Activated effector memory CD4-positive, alpha-beta T cell treated with Interleukin-2 at 50 U/mL for 16 hours (primary cell): Measurements from ENCODE around the gene PPY.
"Not testable (repeated sequence)": the region's sequence is repeated elsewhere in the genome, so short reads cannot be mapped to it uniquely, and the experiment has no call there.

Experiments
- DNase-seq: peaks from one replicate; pipeline ENCODE4 v3.0.0-alpha.2; 2020

PPY gene

DNA sequence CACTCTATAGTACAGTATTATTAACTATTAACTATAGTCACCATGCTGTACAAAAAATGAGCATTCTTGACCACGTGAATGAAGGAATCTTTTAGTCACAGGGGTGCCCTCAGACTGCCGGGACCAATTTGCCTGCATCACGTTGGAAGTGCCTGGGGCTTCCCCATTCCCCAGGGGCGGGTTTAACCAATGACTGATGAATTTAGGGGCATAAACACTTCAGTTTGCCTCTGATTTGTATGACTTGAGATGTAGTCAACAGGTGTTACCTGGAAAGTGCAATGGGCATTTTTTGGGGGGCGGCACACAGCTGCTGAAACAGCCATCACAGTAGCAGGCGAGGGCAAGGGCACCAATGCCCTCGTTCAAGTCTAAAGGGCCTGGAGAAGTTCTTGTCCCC lies 20.2 kb upstream of the PPY start:
- no peak for DNase-seq

DNA sequence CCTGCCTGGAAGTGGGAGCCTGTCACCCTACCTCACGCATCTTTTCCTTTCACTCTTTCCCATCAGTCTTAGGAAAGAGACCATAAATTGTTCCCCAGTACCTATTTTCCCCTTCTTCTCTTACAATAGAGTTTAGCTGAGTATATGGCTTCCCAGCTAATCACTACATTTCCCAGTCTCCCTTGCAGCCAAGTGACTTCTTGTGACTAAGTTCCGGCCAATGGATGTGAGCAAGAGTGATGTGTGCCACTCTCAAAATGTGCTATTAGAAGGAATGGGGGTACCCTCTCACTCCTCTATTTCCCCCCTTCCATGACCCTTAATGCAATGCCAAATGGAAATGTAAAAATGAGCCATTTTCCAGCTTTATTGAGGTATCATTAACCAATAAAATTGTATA lies 19.7 kb upstream of the PPY start:
- no peak for DNase-seq

DNA sequence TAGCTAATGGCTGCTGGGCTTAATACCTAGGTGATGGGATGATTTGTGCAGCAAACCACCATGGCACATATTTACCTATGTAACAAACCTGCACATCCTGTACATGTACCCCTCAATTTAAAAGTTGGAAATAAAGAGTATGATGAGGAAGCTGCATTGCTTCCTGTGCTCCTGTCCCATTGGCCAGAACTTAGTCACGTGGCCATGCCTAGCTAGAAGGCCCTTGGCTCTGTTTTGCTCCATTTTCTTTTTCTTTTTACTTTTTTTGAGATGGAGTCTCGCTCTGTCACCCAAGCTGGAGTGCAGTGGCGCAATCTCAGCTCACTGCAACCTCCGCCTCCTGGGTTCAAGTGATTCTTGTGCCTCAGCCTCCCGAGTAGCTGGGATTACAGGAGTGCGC lies 19.0 kb upstream of the PPY start:
- not testable (repeated sequence) for DNase-seq

DNA sequence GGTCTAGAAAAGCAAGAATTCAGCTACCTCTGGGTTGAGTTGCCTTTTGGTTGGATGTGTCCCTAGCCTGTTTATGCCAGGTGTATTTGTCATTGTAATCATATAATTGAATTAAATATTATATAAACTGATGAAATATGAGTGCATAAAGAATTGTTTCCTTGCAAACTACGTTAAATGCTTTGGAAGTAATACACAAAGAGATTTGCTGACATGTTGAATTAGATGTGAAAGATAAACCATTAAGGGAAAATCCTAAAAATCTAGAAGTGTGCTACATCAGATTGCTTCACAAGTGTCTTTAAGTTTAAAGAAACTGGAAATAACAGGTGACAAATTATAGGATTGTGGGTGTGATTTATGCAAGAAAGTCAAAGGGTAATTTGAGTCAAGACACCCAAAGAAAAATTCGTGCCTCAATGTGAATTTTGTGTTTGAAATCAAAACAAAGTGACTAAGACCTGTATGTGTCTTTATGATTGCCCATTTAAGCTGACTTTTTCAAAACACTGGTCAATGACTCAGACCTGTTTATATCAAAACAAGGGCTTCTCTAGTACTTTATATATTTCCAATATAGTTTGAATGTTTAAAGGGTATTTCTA lies 16.6 kb upstream of the PPY start:
- DNase-seq, result no peak

DNA sequence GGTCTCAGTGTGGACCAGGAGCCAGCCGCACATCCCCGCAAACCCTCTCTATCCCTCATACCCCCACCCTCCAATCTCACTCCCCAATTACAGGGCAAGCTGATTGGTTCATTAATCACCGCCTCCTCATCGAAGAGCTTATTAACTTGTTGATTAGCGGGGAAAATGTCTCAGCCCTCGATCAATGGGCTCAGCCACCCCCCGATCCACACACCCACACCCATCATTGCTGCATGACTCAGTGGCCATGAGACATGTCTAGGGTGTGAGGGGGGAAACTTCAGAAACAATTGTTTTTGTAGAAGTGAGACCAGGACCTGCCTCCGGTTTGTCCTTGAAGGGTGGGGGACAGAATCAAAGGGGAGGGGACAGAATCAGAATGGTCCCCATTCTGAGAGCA lies 13.9 kb upstream of the PPY start:
- DNase-seq, result no peak

DNA sequence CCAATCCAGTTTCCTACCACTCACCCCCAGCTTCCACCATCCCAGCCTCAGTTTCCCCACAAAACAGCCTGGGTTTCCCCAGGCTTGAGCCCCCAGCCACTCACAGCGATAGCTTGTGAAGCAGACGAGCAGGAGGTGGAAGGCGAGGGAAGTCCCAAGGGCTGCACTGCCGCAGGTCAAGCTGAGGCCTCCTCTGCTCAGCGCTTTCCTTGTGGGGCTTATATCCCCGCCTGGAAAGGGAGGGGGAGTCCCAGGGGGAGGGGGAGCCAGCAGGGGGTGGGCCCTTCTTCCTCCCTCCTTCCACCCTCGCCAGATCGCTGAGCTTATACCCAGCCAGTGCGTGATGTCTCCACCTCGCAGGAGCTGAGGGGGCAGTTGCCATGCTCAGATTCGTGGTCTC lies 11.5 kb upstream of the PPY start, which contains the start of gene PYY:
Gene PYY (minus strand): TSS at position 195 of the 400 bp plus-strand sequence. CDS start 457 bp downstream, outside the sequence.
- no peak for DNase-seq

DNA sequence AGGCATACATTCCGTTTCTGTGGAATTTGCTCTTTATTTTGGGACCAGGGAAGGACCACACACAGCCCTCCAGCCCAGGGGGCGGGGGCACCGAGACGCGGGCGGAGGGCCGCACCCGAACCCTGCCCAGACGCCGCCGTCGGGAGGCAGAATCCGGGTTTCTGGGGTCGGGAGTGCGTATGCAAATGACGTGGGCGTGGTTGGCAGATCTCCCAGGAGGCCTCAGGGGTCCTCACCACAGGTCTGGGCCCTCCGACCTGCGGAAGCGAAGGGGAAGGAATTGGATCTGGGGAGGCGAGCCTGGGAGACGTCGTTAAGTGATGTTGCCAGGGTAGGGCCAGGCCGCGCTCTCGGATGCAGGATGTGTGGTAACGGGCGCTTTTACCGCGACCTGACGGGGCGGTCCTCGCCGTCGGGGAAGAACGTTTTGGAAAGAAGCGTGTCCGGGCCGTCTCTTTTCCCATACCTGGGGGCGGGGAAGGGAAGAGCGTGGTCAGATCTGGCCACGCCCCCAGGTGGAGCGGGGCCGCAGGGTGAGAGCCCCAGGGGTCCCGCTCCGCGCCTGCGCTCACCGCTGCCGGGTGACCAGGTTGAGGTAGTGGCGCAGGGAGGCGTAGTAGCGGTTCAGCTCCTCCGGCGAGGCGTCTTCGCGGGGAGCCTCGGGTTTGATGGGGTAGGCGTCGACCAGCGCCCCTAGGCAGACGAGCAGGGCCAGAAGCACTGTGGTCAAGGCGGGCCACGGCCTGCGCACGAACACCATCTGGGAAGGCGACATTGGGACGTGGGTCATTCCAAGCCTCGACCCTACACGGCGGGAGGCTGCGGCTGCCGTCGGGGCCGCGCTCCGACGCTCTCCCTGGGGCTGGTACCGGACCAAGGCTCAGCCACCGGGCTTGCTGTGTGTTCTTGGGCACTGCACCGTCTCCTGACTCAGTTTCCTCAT lies 10.7 kb upstream of the PPY start:
- no peak for DNase-seq

DNA sequence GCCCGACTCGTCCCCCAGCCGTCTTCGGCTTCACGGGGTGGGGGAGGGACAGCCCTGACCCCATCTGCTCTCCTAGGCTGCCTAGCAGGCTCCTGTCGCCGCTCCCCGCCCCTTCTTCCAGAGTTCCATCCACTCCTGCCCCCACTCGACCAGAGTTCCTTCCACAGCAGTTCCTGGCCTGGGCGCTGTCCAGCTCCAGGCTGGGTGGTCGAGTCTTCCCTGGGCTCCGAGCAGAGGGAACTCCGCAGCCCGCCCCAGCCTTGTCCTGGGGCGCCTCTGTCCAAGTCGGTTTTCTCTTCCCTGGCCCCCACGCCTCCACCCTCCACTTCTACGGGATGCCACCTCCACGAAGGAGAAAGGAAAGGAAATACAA lies 10.1 kb upstream of the PPY start:
- DNase-seq, result no peak

DNA sequence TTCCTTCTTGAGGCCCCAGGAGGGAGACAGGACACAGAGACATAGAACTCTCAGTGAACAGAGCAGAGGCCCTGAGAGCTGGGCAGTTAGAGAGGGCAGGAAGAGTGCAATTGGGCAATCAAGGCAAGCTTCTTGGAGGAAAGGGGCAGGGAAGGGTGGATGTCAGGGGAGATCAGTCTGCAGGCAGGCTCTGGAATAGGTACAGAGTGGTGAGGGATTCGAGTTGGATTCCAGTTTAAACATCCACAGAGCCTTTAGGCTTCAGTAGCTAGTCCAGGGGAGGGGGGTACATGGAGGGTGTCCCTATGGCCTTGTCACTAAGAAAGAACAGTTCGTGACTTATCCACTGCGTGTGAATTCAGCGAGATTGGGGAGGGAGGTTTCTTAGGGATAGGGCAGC lies 9.5 kb upstream of the PPY start:
- DNase-seq, result no peak

DNA sequence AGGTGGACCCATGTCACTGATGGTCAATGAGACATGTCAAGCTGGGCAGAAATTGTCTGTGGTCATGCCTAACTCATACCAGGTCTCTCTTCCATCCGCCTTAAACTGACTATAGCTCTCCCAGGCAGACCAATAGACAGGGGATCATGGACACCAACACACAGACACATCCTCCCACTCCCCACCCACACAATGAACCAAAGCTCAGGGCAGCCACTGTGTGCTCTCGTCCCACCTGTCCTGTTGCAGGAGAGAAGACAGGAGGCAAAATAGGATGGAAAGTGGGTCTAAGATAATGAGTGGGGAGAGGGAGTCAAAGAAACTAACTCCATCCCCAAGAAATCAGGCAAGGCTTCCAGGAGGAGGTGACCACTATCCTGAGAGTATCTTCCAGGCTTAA lies 8.3 kb upstream of the PPY start:
- no peak for DNase-seq

DNA sequence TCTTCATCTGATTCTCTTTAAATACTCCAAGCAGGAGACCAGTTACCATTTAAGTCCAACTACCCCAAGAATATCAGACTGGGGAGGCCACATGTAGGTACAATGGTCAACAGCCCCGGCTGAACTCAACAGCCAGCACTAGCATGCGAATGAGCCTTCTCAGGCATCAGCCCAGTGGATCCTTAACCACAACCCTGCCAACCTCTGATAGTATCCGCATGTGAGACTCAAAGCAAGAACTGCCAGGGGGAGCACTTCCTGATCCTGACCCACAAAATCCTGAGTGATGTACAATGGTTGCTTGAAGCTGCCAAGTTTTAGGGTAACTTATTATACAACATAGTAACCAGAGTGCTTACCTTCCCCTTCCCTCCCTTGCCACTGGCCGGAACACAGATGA lies 7.5 kb upstream of the PPY start:
- no peak for DNase-seq

DNA sequence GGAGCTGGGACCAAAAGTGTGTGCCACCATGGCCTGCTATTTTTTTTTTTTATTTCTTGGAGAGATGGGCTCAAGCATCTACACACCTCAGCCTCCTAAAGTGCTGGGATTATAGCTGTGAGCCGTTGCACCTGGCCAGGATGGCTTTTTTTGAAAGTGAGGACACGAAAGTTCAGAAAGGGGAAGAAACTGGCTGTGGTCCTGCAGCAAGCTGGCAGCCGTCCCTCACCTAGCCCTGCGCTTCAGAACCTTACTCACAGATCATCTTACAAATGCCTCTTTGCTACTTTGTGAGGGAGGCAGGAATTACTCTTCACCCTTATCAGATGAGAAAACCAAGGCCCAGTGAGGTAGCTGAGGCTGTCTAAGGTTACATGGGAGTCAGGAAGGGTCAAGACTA lies 4.5 kb upstream of the PPY start:
- DNase-seq, result no peak

DNA sequence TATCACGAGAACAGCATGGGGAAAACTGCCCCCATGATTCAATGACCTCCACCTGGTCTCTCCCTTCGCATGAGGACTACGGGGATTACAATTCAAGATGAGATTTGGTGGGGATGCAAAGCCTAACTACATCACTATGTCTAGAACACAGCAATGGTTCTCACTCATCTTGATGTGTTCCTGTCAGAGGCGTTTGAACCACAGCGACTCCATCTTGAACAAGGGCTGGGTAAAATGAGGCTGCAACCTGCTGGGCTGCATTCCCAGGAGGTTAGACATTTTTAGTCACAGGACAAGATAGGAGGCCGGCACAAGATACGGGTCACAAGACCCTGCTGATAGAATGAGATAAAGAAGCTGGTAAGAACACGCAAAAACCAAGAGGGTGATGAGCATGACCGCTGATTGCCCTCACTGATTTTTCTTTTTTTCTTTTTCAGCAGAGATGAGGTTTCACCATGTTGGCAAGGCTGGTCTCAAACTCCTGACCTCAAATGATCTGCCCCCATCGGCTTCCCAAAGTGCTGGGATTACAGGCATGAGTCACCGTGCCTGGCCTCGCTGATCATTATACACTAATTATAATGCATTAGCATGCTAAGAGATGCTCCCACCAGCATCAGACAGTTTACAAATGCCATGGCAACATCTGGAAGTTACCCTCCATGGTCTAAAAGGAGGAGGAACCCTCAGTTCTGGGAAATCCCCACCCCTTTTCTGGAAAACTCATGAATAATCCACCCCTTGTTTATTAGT lies 3.0 kb upstream of the PPY start:
- DNase-seq, result no peak

DNA sequence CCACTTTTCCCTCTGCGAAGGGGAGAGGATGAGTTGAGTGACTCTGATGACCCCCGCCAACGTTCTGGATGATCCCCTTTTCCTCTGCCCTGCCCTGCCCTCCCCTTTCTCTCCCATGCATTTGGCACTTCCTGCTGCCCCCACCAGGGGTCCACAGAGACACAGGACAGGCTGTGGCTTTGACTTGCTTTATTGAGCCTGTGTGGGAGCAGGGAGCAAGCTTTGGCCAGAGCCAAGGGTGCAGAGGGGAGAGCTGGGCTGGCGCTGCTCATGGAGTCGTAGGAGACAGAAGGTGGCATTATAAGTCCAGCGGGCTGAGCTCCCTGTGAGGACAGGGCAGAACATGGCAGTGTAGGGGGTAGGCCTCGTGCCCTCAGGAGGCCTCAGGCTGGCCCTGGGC lies 1.6 kb downstream of the PPY start:
- DNase-seq, result no peak

DNA sequence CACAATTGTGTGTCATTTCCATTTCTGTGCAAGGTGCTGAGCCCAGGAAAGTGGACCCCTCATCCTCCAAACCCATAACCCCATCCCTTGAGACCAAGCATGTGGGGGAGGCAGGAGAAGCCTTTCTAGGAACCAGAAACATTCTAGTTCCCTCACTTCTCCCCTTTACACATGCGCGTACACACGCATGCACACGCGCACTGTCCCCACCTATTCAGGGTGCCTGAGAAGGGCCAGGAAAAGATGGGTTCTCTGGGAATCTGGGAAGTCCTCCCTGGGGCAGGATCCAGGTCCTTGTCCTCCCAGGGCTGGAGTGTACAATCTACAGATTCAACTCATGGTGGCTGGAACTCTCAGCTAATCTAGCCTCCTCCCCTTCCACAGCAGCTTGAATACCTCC lies 2.4 kb downstream of the PPY start:
- no peak for DNase-seq

DNA sequence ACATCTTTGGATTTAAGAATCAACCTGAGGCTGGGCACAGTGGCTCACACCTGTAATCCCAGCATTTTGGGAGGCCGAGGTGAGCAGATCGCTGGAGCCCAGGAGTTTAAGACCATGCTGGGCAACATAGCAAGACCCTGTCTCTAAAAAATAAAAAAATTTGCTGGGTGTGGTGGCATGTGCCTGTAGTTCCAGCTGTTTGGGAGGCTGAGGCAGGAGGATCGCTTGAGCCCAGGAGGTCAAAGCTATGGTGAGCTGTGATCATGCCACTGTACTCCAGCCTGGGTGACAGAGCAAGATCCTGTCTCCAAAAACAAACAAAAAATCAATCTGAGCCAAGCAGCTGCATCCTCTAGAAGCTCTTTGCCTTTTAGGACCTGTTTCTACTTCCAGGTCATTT lies 2.8 kb downstream of the PPY start:
- DNase-seq, result not testable (repeated sequence)

DNA sequence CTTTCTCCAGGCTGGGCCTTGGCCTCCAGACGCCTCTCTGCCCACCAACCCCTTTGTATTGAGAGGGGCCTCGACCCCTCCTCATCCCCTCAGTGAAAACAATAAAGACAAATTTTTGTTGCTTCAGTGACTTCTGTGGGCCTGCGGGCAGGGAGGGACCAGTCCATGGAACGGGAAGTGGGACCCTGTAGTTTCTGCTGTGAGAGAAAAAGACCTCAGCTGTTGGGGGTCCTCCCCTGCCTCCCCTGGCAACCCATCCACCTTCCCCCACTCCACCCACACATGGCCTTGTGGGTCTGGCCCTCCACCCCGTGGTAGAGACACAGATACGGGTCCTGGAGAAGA lies 3.5 kb downstream of the PPY start:
- no peak for DNase-seq

DNA sequence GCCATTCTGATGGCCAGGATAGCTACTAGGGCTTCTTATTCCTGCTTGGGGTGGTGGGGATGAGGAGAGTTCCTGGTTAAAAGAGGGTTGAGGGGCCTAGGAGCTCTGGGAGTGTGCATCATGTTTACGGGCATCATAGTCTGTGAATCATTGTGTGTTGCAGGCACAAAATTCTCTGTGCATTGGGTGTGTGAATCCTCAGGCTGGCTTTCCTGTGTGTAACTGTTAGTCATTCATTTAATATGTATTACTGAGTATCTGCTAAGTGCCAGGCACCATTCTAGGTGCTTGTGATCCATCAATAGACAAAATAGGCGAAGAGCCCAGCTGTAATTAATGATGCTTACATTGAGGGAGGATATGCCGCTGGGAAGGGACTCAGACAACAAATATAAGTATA lies 5.8 kb downstream of the PPY start:
- no peak for DNase-seq

DNA sequence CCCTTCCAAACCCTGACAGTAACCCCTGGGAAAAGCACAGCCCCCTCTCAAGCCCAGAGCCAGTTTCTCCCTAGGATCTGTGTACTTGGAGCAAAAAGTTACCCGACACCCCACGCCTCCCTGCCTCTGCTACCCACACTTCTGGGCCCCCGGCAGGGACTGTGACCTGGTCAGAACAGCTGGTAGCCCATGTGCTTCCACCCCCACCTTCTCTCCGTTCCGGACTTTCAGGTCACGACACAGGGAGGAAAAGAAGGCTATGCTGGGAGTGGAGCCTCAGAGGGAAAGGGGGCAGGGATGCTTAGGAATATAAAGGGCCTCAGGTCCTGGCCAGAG lies 6.4 kb downstream of the PPY start:
- no peak for DNase-seq

DNA sequence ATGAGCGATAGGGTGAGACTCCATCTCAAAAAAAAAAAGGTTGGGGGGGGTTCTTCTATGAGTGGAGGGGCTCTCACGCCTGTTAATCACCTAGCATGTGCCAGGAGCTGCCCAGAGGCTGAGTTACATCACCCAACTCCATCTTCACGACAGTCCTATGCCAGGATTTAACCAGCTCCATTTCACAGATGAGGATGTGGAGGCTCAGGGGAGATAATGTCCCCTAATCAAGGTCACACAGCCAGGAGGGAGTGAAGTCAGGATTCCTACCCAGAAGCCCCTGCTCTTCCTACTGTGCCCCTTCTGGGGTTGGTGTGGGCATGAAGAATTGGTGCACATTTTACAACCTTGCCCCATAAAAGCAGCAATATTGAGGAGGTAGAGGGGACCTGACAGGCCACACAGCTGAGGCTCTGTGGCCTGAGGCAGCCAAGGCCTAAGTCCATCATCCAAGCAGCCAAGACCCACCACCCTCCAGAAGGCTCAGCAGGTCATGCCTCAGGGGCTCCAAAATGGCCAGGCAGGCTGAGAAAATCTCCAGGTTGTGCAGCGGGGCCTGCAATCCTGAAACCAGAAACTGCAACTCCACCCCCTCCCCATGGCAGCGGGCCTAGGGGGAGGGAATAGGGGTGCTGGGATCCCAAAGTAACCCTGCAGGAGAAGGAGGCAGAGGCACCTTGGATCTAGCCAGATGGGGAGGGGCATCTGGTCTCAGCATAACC lies 6.9 kb downstream of the PPY start:
- no peak for DNase-seq

DNA sequence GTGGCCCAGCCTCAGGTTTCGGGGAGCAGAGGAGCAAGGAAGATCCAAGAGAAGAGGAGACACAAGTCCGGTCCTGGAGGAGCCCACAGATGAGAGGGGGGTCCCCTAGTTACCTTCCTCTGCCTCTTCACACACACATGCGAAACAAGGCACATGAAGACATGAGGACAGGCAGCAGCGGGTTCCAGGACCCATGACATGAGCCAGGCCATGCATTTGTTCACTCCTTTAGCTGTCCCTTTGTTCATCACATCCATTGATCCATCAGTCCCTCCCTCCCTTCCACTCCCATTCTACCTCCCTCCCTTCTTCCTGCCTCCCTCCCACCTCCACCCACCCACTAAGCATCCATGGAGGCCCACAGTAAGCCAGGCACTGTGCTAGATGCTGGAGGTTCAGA lies 9.4 kb downstream of the PPY start:
- no peak for DNase-seq

DNA sequence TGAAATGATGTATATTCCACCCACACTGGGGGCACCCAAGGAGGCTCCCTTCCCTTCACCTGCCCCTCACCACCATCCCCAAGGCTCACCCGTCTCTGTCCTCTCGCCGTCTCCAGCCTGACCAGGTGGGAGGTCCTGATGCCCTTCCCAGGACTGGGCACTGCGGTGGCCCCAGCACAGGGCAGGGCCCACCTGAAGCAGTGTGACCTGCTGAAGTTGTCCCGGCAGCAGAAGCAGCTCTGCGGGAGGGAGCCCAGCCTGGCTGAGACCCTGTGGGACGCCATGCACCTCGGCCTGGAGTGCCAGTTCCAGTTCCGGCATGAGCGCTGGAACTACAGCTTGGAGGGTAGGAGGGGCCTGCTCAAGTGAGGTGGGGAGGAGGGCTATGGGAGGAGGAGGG lies 9.9 kb downstream of the PPY start:
- DNase-seq, result no peak

DNA sequence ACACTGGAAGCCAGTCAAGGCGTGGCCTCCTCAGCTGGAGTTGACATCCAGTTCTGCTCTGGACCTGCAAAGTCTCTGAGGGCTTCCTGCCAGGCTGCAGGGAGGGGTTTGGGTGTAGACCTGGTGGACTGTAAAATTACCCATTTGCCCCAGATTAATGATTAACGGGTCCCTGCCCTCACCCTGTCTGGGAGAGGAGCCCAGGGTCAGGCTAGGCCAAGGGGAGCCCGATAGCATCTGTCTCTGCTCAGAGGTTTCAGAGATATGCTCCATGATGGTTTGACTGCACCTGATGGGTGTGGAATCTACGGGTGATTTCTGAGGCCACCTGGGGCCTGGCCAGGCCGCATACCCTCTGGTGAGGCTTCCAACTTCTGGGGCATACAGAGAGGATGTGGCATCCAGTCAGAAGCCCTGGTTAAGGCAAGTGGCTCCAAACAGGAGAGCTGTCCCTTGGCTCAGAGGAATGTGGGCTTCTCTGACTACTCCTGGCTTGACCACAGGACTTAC lies 11.2 kb downstream of the PPY start:
- DNase-seq, result no peak
